A549 (cell line): ENCODE data around the gene MMP11. TPM values are rescaled to one million over a fixed set of nuclear protein-coding genes. Genes with fewer than 3 reads are reported as not detected.

Experiments
- ATAC-seq, 2 experiments: fragments of 200-7000 bp in 1 of 2; fragments of >200 bp in 1 of 2; cut with Nextera tagmentation in 1 of 2; cut with Tn5 transposase in 1 of 2; 3 replicates each; pipeline versions ENCODE4 v1.8.0 to v1.9.1; 2018 to 2020; ENCODE audit warnings: mild to moderate bottlenecking in 1 of 2, moderate library complexity in 1 of 2
- CTCF ChIA-PET: fragments of 300-600 bp; sonication (Branson Sonifier 250); formaldehyde crosslinking; extraction: SDS; loops from one replicate; lab custom pipeline; 2021; ENCODE audit warnings: antibody characterized with exemption, inconsistent platforms; lab: Yijun Ruan, JAX
- POLR2A ChIA-PET: fragments of 350-600 bp; formaldehyde crosslinking; extraction: SDS; loops from one replicate; lab custom pipeline; 2021; ENCODE audit warnings: antibody characterized with exemption, inconsistent platforms; lab: Yijun Ruan, JAX
- DNase-seq, 2 experiments: peaks; one replicate each; pipeline versions ENCODE4 v3.0.0 to v3.0.0-alpha.2; 2011 to 2016; ENCODE audit warnings: low read depth in 1 of 2, low spot score in 1 of 2
- FAIRE-seq: peaks from 2 replicates; lab custom pipeline; 2011; peaks lifted over from hg19 to GRCh38; lab: Jason Lieb, UNC
- H3K27ac ChIP-seq, 2 experiments: fragments of >200 bp; sonication (Bioruptor Twin); formaldehyde crosslinking; 3 replicates each; pipeline ENCODE4 v1.5.1; 2016 to 2017
- H3K4me1 ChIP-seq: fragments of >200 bp; sonication (Bioruptor Twin); formaldehyde crosslinking; 3 replicates; pipeline ENCODE4 v1.6.1; 2016
- H3K4me2 ChIP-seq: fragments of >200 bp; sonication (Bioruptor Twin); formaldehyde crosslinking; 3 replicates; pipeline ENCODE4 v1.6.1; 2016
- H3K4me3 ChIP-seq: fragments of >200 bp; sonication (Bioruptor Twin); formaldehyde crosslinking; 3 replicates; pipeline ENCODE4 v1.5.1; 2016
- H3K9me3 ChIP-seq: fragments of >200 bp; sonication (Bioruptor Twin); formaldehyde crosslinking; 3 replicates; pipeline ENCODE4 v1.6.1; 2016
- CBX8 ChIP-seq: fragments of 200-600 bp; sonication (generic); IDR thresholded peaks from 2 replicates; pipeline ENCODE4 v1.6.1; 2016
- EP300 ChIP-seq, 2 experiments: fragments of >200 bp; sonication (Bioruptor Twin); formaldehyde crosslinking; IDR thresholded peaks; 2 replicates in 1 of 2; 3 replicates in 1 of 2; pipeline ENCODE4 v1.6.1; 2016 to 2017
- ESRRA ChIP-seq: fragments of 150-350 bp; IDR thresholded peaks from 2 replicates; pipeline ENCODE4 v1.6.1; 2014; ENCODE audit warnings: mild to moderate bottlenecking, low read length, borderline replicate concordance
- FOSB ChIP-seq: fragments of 250-450 bp; sonication (Bioruptor Pico); IDR thresholded peaks from 2 replicates; pipeline ENCODE4 v1.5.0; 2020; ENCODE audit warnings: mild to moderate bottlenecking, moderate library complexity
- GATA3 ChIP-seq: IDR thresholded peaks from 2 replicates; pipeline ENCODE4 v1.6.1; 2012; ENCODE audit warnings: borderline replicate concordance
- HEYL ChIP-seq: fragments of 250-450 bp; sonication (Bioruptor Pico); IDR thresholded peaks from 2 replicates; pipeline ENCODE4 v1.8.0; 2021; ENCODE audit warnings: mild to moderate bottlenecking, moderate library complexity
- HMGXB4 ChIP-seq: fragments of 250-450 bp; sonication (Bioruptor Pico); IDR thresholded peaks from 2 replicates; pipeline ENCODE4 v1.5.0; 2021; ENCODE audit warnings: mild to moderate bottlenecking, moderate library complexity, borderline replicate concordance
- JUN ChIP-seq, 2 experiments: fragments of >200 bp; sonication (Bioruptor Twin); formaldehyde crosslinking; IDR thresholded peaks; 2 replicates in 1 of 2; 3 replicates in 1 of 2; pipeline ENCODE4 v1.6.1; 2016 to 2017
- KDM1A ChIP-seq: fragments of 200-600 bp; sonication (generic); IDR thresholded peaks from 2 replicates; pipeline ENCODE4 v1.6.1; 2016; ENCODE audit warnings: low read depth, mild to moderate bottlenecking
- MAFK ChIP-seq: fragments of 450-650 bp; IDR thresholded peaks from 2 replicates; pipeline ENCODE4 v1.6.1; 2014; ENCODE audit not compliant: partially characterized antibody
- NFE2L2 ChIP-seq: fragments of 150-350 bp; conservative IDR thresholded peaks from 2 replicates; pipeline ENCODE4 v1.6.1; 2014; ENCODE audit warnings: low read length
- PHF8 ChIP-seq: fragments of 200-600 bp; sonication (generic); IDR thresholded peaks from 2 replicates; pipeline ENCODE4 v1.6.1; 2016; ENCODE audit warnings: low read depth, mild to moderate bottlenecking, antibody characterized with exemption, moderate library complexity, borderline replicate concordance
- POLR2A ChIP-seq: IDR thresholded peaks from 2 replicates; pipeline ENCODE4 v1.6.1; 2012; ENCODE audit warnings: mild to moderate bottlenecking, low read length
- POLR2AphosphoS2 ChIP-seq: conservative IDR thresholded peaks from 2 replicates; pipeline ENCODE4 v1.6.1; 2012; ENCODE audit warnings: low read length, improper control_type of control experiment, inconsistent platforms
- RNF2 ChIP-seq: fragments of 200-600 bp; sonication (generic); IDR thresholded peaks from 2 replicates; pipeline ENCODE4 v1.6.1; 2016; ENCODE audit warnings: low read depth, mild to moderate bottlenecking, antibody characterized with exemption, moderate library complexity, borderline replicate concordance
- ZFP36 ChIP-seq: fragments of 450-650 bp; IDR thresholded peaks from 2 replicates; pipeline ENCODE4 v1.6.1; 2014; ENCODE audit warnings: borderline replicate concordance; ENCODE audit not compliant: partially characterized antibody
- ZNF302 ChIP-seq: fragments of 250-450 bp; sonication (Bioruptor Pico); IDR thresholded peaks from 2 replicates; pipeline ENCODE4 v1.9.0; 2021; ENCODE audit warnings: inconsistent platforms, mild to moderate bottlenecking, moderate library complexity
- WGBS: methylation state at CpG from one replicate; pipeline ENCODE4 v1.1.6; 2017; ENCODE audit errors: missing lambda C conversion rate; 5-methylcytosine and 5-hydroxymethylcytosine counted together
- polyA plus RNA-seq, 4 experiments: library from polyadenylated mRNA; depleted of rRNA in 3 of 4; stranded (reverse); fragments of >200 nt; fragmentation: RNase III in 1 of 4; extraction: RNeasy Plus Mini Kit Qiagen cat#74134 plus additional on column Dnase treatment in 1 of 4; gene quantifications; 2 replicates in 3 of 4; 3 replicates in 1 of 4; pipeline ENCODE4 v1.2.3, GENCODE V29; 2011 to 2017

The MMP11 gene
- polyA plus RNA-seq, 2 of the 4 experiments (the other 2 are of a cell fraction): 0.23 to 0.36 TPM

GRCh38 chr22:23832226-23833016, 59.8 kb downstream of the MMP11 start:
- Histone ChIP-seq H3K4me2 (no peak overlapping the region), H3K27ac (no peak overlapping the region), H3K9me3 (no peaks in the 10 kb centered on the region), H3K4me3 (no peak overlapping the region), H3K4me1 (no peaks in the 10 kb centered on the region)
- TF ChIP-seq POLR2AphosphoS2 (no peak), NFE2L2 (no peak), ZFP36 (no peak), KDM1A (no peak), ZNF302 (CRISPR knock-in tag) (no peak), JUN (IDR thresholded peaks at IDR 0.05) (no peak), POLR2A (no peak), CBX8 (no peak), PHF8 (no peak), FOSB (CRISPR knock-in tag) (no peak)
- ATAC-seq (no peak), FAIRE-seq (no peak), DNase-seq (no peak)
- ChIA-PET CTCF (interaction anchor here (2.5 kb wide), 1 partner anchor 17 kb away, joined by 13 read pairs; no protein-coding TSS in a partner anchor), POLR2A (interaction anchor here (0.6 kb wide), 1 partner anchor 63 kb away, joined by 4 read pairs; no protein-coding TSS in a partner anchor)
- WGBS: 83% methylated on average over 7 of the region's 11 CpGs

GRCh38 chr22:23833017-23833751, 60.5 kb downstream of the MMP11 start:
- no peak for FAIRE-seq
- no peak overlapping the region for H3K27ac ChIP-seq
- TF ChIP-seq MAFK (no peak), PHF8 (no peak), HEYL (no peak), GATA3 (no peak), EP300 (IDR thresholded peaks at IDR 0.05) (no peak), RNF2 (no peak), ESRRA (no peak), JUN (IDR thresholded peaks at IDR 0.05) (no peak), HMGXB4 (no peak)
- 83% methylated on average over 11 of the region's 16 CpGs for WGBS
- H3K4me2 ChIP-seq: no peak overlapping the region
- no peak for ATAC-seq
- POLR2A ChIA-PET: no interaction called here
- no peaks in the 10 kb centered on the region for H3K9me3 ChIP-seq
- H3K4me1 ChIP-seq: no peaks in the 10 kb centered on the region
- no peak for DNase-seq
- no peak overlapping the region for H3K4me3 ChIP-seq
- CTCF ChIA-PET: interaction anchor here (2.5 kb wide), 1 partner anchor 16 kb away, joined by 13 read pairs; no protein-coding TSS in a partner anchor

Other genes starting within 250 kb of the MMP11 start
- not detected in 2 replicates for gene IGLL1, start 192.6 kb upstream of the MMP11 start, polyA plus RNA-seq (2011; rRNA removed)
- gene IGLL1, start 192.6 kb upstream of the MMP11 start, polyA plus RNA-seq (2017; fragmentation: RNase III; extraction: RNeasy Plus Mini Kit Qiagen cat#74134 plus additional on column Dnase treatment): not detected in 3 replicates
- 0.70 and 0.85 TPM in 2 replicates for gene DRICH1, start 140.5 kb upstream of the MMP11 start, polyA plus RNA-seq (2011; rRNA removed)
- 0.26 to 0.58 TPM (median 0.28 TPM) in 3 replicates for gene DRICH1, start 140.5 kb upstream of the MMP11 start, polyA plus RNA-seq (2017; fragmentation: RNase III; extraction: RNeasy Plus Mini Kit Qiagen cat#74134 plus additional on column Dnase treatment)
- gene RGL4, start 81.8 kb upstream of the MMP11 start, polyA plus RNA-seq (2011; rRNA removed): not detected in 2 replicates
- gene RGL4, start 81.8 kb upstream of the MMP11 start, polyA plus RNA-seq (2017; fragmentation: RNase III; extraction: RNeasy Plus Mini Kit Qiagen cat#74134 plus additional on column Dnase treatment): not detected in 3 replicates
- gene ZNF70, start 21.7 kb upstream of the MMP11 start, polyA plus RNA-seq (2011; rRNA removed): 0.88 and 2.1 TPM in 2 replicates
- gene ZNF70, start 21.7 kb upstream of the MMP11 start, polyA plus RNA-seq (2017; fragmentation: RNase III; extraction: RNeasy Plus Mini Kit Qiagen cat#74134 plus additional on column Dnase treatment): 0.98 to 1.3 TPM (median 1.2 TPM) in 3 replicates
- 0.41 and 0.90 TPM in 2 replicates for gene VPREB3, start 18.4 kb upstream of the MMP11 start, polyA plus RNA-seq (2011; rRNA removed)
- 0.37 to 0.61 TPM (median 0.52 TPM) in 3 replicates for gene VPREB3, start 18.4 kb upstream of the MMP11 start, polyA plus RNA-seq (2017; fragmentation: RNase III; extraction: RNeasy Plus Mini Kit Qiagen cat#74134 plus additional on column Dnase treatment)
- gene C22orf15, start 9.9 kb upstream of the MMP11 start, polyA plus RNA-seq (2011; rRNA removed): not detected in 2 replicates
- gene C22orf15, start 9.9 kb upstream of the MMP11 start, polyA plus RNA-seq (2017; fragmentation: RNase III; extraction: RNeasy Plus Mini Kit Qiagen cat#74134 plus additional on column Dnase treatment): not detected in 3 replicates
- gene CHCHD10, start 4.9 kb upstream of the MMP11 start, polyA plus RNA-seq (2011; rRNA removed): 33.0 and 59.4 TPM in 2 replicates
- gene CHCHD10, start 4.9 kb upstream of the MMP11 start, polyA plus RNA-seq (2017; fragmentation: RNase III; extraction: RNeasy Plus Mini Kit Qiagen cat#74134 plus additional on column Dnase treatment): 79.5 to 99.0 TPM (median 85.4 TPM) in 3 replicates
- 98.1 and 133 TPM in 2 replicates for gene SMARCB1, start 14.1 kb downstream of the MMP11 start, polyA plus RNA-seq (2011; rRNA removed)
- 59.2 to 66.9 TPM (median 65.6 TPM) in 3 replicates for gene SMARCB1, start 14.1 kb downstream of the MMP11 start, polyA plus RNA-seq (2017; fragmentation: RNase III; extraction: RNeasy Plus Mini Kit Qiagen cat#74134 plus additional on column Dnase treatment)
- 0.08 and 0.34 TPM in 2 replicates for gene DERL3, start 66.2 kb downstream of the MMP11 start, polyA plus RNA-seq (2011; rRNA removed)
- gene DERL3, start 66.2 kb downstream of the MMP11 start, polyA plus RNA-seq (2017; fragmentation: RNase III; extraction: RNeasy Plus Mini Kit Qiagen cat#74134 plus additional on column Dnase treatment): 0.18 to 0.40 TPM (median 0.34 TPM) in 3 replicates
- gene SLC2A11, start 85.0 kb downstream of the MMP11 start, polyA plus RNA-seq (2011; rRNA removed): 5.6 and 6.9 TPM in 2 replicates
- 9.5 to 12.4 TPM (median 12.4 TPM) in 3 replicates for gene SLC2A11, start 85.0 kb downstream of the MMP11 start, polyA plus RNA-seq (2017; fragmentation: RNase III; extraction: RNeasy Plus Mini Kit Qiagen cat#74134 plus additional on column Dnase treatment)
- 173 and 197 TPM in 2 replicates for gene MIF, start 121.5 kb downstream of the MMP11 start, polyA plus RNA-seq (2011; rRNA removed)
- gene MIF, start 121.5 kb downstream of the MMP11 start, polyA plus RNA-seq (2017; fragmentation: RNase III; extraction: RNeasy Plus Mini Kit Qiagen cat#74134 plus additional on column Dnase treatment): 752 to 794 TPM (median 776 TPM) in 3 replicates
- gene GSTT2B, start 188.3 kb downstream of the MMP11 start, polyA plus RNA-seq (2011; rRNA removed): 0.30 and 0.50 TPM in 2 replicates
- gene GSTT2B, start 188.3 kb downstream of the MMP11 start, polyA plus RNA-seq (2017; fragmentation: RNase III; extraction: RNeasy Plus Mini Kit Qiagen cat#74134 plus additional on column Dnase treatment): 0.11 to 0.30 TPM in 2 of 3 replicates, not detected in the other
- gene DDTL, start 194.0 kb downstream of the MMP11 start, polyA plus RNA-seq (2011; rRNA removed): 2.1 and 2.8 TPM in 2 replicates
- gene DDTL, start 194.0 kb downstream of the MMP11 start, polyA plus RNA-seq (2017; fragmentation: RNase III; extraction: RNeasy Plus Mini Kit Qiagen cat#74134 plus additional on column Dnase treatment): 2.5 to 3.2 TPM (median 2.7 TPM) in 3 replicates
- gene DDT, start 201.6 kb downstream of the MMP11 start, polyA plus RNA-seq (2011; rRNA removed): 87.6 and 119 TPM in 2 replicates
- 173 to 188 TPM (median 180 TPM) in 3 replicates for gene DDT, start 201.6 kb downstream of the MMP11 start, polyA plus RNA-seq (2017; fragmentation: RNase III; extraction: RNeasy Plus Mini Kit Qiagen cat#74134 plus additional on column Dnase treatment)
- gene GSTT2, start 207.3 kb downstream of the MMP11 start, polyA plus RNA-seq (2011; rRNA removed): not detected in 2 replicates
- 0.13 to 0.17 TPM (median 0.14 TPM) in 3 replicates for gene GSTT2, start 207.3 kb downstream of the MMP11 start, polyA plus RNA-seq (2017; fragmentation: RNase III; extraction: RNeasy Plus Mini Kit Qiagen cat#74134 plus additional on column Dnase treatment)
- not detected in 2 replicates for gene GSTT4, start 232.6 kb downstream of the MMP11 start, polyA plus RNA-seq (2011; rRNA removed)
- gene GSTT4, start 232.6 kb downstream of the MMP11 start, polyA plus RNA-seq (2017; fragmentation: RNase III; extraction: RNeasy Plus Mini Kit Qiagen cat#74134 plus additional on column Dnase treatment): not detected in 3 replicates
- gene CABIN1, start 238.5 kb downstream of the MMP11 start, polyA plus RNA-seq (2011; rRNA removed): 5.5 and 13.0 TPM in 2 replicates
- 16.7 to 17.5 TPM (median 16.8 TPM) in 3 replicates for gene CABIN1, start 238.5 kb downstream of the MMP11 start, polyA plus RNA-seq (2017; fragmentation: RNase III; extraction: RNeasy Plus Mini Kit Qiagen cat#74134 plus additional on column Dnase treatment)